Kidney (tissue), 14 donors: ENCODE measurements around the gene ZSWIM4. TPM values are rescaled to one million over a fixed set of nuclear protein-coding genes. Genes with fewer than 3 reads are reported as not detected.
"Not testable (repeated sequence)": the region's sequence is repeated elsewhere in the genome, so short reads cannot be mapped to it uniquely, and the experiment has no call there.

ENCODE experiments used
- DNase-seq, 5 donors: peaks; one replicate each; pipeline ENCODE4 v3.0.0-alpha.2; 2013 to 2020
- FAIRE-seq: peaks from 2 replicates; lab custom pipeline; 2012; peaks lifted over from hg19 to GRCh38; lab: Jason Lieb, UNC
- H3K27ac ChIP-seq, 2 donors: one replicate each; pipeline ENCODE4 v1.7.0; 2013; ENCODE audit warnings: low read depth in 2 of 2, low read length in 2 of 2, inconsistent platforms in 1 of 2
- H3K27me3 ChIP-seq: one replicate; pipeline ENCODE4 v1.7.1; 2013; ENCODE audit warnings: low read length, inconsistent platforms; ENCODE audit not compliant: control insufficient read depth, insufficient read depth
- H3K36me3 ChIP-seq, 3 donors: one replicate each; pipeline versions ENCODE4 v1.7.0 to v1.7.1; 2013; ENCODE audit warnings: low read length in 3 of 3, control low read depth in 1 of 3, inconsistent platforms in 1 of 3; ENCODE audit not compliant: insufficient read depth in 3 of 3, control insufficient read depth in 2 of 3
- H3K4me1 ChIP-seq, 3 donors: one replicate each; pipeline versions ENCODE4 v1.7.0 to v1.7.1; 2013; ENCODE audit warnings: low read length in 3 of 3, inconsistent platforms in 1 of 3, low read depth in 1 of 3; ENCODE audit not compliant: control insufficient read depth in 2 of 3, insufficient read depth in 2 of 3
- H3K4me3 ChIP-seq, 3 donors: one replicate each; pipeline versions ENCODE4 v1.7.0 to v1.8.1; 2013; ENCODE audit warnings: low read length in 3 of 3, control low read depth in 1 of 3, inconsistent platforms in 1 of 3
- H3K9ac ChIP-seq, 3 donors: one replicate each; pipeline versions ENCODE4 v1.7.0 to v1.7.1; 2013; ENCODE audit warnings: low read length in 3 of 3, control low read depth in 1 of 3, inconsistent platforms in 1 of 3
- H3K9me3 ChIP-seq, 3 donors: one replicate each; pipeline versions ENCODE4 v1.7.0 to v1.7.1; 2013; ENCODE audit warnings: low read length in 3 of 3, control low read depth in 1 of 3, inconsistent platforms in 1 of 3; ENCODE audit not compliant: control insufficient read depth in 2 of 3, insufficient read depth in 1 of 3
- intact Hi-C: fragments of 100-400 bp; cut with DNase I; formaldehyde crosslinking; loops from one replicate; pipeline ENCODE4 v1.11.1; 2022
- polyA plus RNA-seq: library from polyadenylated mRNA; stranded (reverse); fragments of 350-450 nt; fragmentation: Illumina TruSeq; extraction: RNeasy Lipid Tissue Mini Kit (QIAGEN cat#74804); gene quantifications from one replicate; pipeline ENCODE4 v1.2.3, GENCODE V29; 2014; ENCODE audit warnings: low read depth, low replicate concordance; ENCODE audit not compliant: insufficient read depth
- total RNA-seq: library from RNA; stranded (reverse); fragmentation: NEBNext Ultra II Directional; extraction: Animal tissue kit (Norgen Biotek cat#: 25700); gene quantifications from one replicate; pipeline ENCODE4 v1.2.1, GENCODE V29; 2021
- TF ChIP-seq, protein P1 (sequence below): IDR thresholded peaks from 3 replicates; pipeline ENCODE4 v1.5.1; 2012; ENCODE audit warnings: mild to moderate bottlenecking, moderate library complexity, borderline replicate concordance; ENCODE audit not compliant: insufficient read depth; ENCODE audit errors: extremely low read depth
- donor health status: control.
- donor health status: control.
- donor health status: control.
- donor health status: control.
- donor health status: control.
- donor health status: DM: yes; HTN: yes; CAD: no.
- donor health status: Normal renal cell carcinoma (clear cell type).

ZSWIM4 gene
- total and polyA plus RNA-seq, 2 donors from 2014 or later, result 1.4 to 13.7 TPM

DNA sequence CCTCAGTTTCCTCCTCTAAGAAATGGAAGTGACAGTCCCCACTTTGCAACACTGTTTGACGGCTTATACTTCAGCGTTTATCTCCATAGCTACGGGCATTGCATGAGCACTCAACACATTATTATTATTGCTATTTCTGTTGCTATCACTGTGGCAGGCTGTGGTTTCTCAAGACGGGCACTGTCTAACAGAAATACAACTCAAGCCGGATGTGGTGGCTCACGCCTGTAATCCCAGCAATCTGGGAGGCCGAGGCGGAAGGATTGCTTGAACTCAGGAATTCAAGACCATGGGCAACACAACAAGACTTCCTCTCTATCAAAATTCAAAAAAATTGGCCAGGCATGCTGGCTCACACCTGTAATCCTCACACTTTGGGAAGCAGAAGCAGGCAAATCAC, 4.9 kb upstream of the ZSWIM4 start:
- TF ChIP-seq, protein P1, sequence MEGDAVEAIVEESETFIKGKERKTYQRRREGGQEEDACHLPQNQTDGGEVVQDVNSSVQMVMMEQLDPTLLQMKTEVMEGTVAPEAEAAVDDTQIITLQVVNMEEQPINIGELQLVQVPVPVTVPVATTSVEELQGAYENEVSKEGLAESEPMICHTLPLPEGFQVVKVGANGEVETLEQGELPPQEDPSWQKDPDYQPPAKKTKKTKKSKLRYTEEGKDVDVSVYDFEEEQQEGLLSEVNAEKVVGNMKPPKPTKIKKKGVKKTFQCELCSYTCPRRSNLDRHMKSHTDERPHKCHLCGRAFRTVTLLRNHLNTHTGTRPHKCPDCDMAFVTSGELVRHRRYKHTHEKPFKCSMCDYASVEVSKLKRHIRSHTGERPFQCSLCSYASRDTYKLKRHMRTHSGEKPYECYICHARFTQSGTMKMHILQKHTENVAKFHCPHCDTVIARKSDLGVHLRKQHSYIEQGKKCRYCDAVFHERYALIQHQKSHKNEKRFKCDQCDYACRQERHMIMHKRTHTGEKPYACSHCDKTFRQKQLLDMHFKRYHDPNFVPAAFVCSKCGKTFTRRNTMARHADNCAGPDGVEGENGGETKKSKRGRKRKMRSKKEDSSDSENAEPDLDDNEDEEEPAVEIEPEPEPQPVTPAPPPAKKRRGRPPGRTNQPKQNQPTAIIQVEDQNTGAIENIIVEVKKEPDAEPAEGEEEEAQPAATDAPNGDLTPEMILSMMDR, result no peak
- no peak overlapping the region for H3K4me3 ChIP-seq
- no peak for DNase-seq
- no peaks in the 10 kb centered on the region for H3K27me3 ChIP-seq
- H3K27ac ChIP-seq, result no peak overlapping the region
- H3K9me3 ChIP-seq, result no peaks in the 10 kb centered on the region
- peaks cover 0 to 3% (median 3%) of the 10 kb centered on the region in 3 donors for H3K4me1 ChIP-seq
- intact Hi-C loops, result no loop called here
- H3K36me3 ChIP-seq, result no peaks in the 10 kb centered on the region
- FAIRE-seq, result no peak
- H3K9ac ChIP-seq, result no peak overlapping the region

DNA sequence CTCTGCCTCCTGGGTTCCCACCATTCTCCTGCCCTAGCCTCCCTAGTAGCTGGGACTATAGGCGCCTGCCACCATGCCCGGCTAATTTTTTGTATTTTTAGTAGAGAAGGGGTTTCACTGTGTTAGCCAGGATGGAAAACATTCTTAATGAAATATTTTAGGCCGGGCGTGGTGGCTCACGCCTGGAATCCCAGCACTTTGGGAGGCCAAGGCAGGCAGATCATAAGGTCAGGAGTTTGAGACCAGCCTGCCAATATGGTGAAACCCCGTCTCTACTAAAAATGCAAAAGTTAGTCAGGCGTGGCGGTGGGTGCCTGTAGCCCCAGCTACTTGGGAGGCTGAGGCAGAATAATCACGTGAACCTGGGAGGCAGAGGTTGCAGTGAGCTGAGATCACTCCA, 1.9 kb upstream of the ZSWIM4 start:
- peaks cover 0 to 16% (median 16%) of the 10 kb centered on the region in 3 donors for H3K4me1 ChIP-seq
- H3K9ac ChIP-seq, H3K27me3 ChIP-seq, DNase-seq, H3K4me3 ChIP-seq, H3K27ac ChIP-seq, FAIRE-seq, intact Hi-C loops, H3K9me3 ChIP-seq, H3K36me3 ChIP-seq: not testable (repeated sequence)

DNA sequence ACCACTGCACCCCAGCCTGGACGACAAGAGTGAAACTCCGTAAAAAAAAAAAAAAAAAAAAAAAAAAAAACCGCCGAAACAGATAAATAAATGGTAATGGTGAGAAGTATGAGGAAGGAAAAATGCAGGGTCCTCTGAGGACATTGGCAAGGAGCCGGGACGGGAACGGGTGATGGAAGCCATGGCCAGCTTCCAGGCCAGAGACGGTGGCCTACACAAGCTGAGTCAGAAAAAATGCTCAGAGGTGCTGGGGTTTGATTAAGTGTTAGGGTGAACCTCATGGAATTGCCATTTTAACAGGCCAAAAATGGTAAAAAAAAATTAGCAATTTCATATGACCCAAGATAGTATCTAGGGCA, 866 bp upstream of the ZSWIM4 start:
- Histone ChIP-seq H3K4me1 (peaks cover 0 to 16% (median 13%) of the 10 kb centered on the region in 3 donors), H3K4me3 (peak overlapping the region; percentile 60 to 93 (median 77)), H3K9me3 (no peaks in the 10 kb centered on the region), H3K27me3 (no peaks in the 10 kb centered on the region), H3K9ac (peak overlapping the region; percentile 35 to 85 (median 78)), H3K36me3 (no peaks in the 10 kb centered on the region), H3K27ac (peak overlapping the region; percentile 65 to 94)
- intact Hi-C loops, result no loop called here
- no peak for FAIRE-seq
- TF ChIP-seq, protein P1, result no peak
- DNase-seq, result peak in 4 of 5 donors; percentile 48 to 93 (median 68)

DNA sequence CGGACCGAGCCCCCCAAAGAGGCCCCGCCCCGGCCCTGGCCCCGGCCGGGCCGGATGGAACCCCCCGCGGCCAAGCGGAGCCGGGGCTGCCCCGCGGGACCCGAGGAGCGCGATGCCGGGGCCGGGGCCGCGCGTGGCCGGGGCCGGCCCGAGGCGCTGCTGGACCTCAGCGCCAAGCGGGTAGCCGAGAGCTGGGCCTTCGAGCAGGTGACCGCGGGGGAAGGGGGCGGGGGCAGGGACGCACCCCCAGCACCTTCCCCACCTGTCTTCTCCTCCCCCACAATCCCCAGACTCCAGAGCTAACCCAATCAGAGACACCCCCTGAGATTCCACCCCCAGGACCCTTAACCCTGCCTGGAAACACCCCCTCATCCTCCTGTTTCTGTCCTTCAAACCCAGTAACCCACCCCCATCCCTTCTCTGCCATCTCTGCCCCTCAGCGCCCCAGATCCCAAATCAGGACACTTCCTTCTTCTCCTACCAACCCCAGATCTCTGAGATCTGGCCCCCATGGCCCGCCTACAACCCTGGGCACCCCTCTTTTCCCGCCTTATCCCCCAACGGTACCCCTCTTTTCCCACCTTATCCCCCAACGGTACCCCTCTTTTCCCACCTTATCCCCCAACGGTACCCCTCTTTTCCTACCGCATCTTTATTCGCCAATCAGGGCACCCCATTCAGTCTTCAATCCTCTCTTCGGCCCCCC, 505 bp downstream of the ZSWIM4 start:
- FAIRE-seq (no peak), DNase-seq (peak in 4 of 5 donors; percentile 45 to 78 (median 58))
- TF ChIP-seq, protein P1, result no peak
- no peaks in the 10 kb centered on the region for H3K9me3 ChIP-seq
- no peaks in the 10 kb centered on the region for H3K36me3 ChIP-seq
- H3K27me3 ChIP-seq, result no peaks in the 10 kb centered on the region
- peak overlapping the region; percentile 51 to 82 (median 78) for H3K9ac ChIP-seq
- H3K4me1 ChIP-seq, result peaks cover 0 to 16% (median 13%) of the 10 kb centered on the region in 3 donors
- peak overlapping the region; percentile 51 to 59 for H3K27ac ChIP-seq
- H3K4me3 ChIP-seq, result peak overlapping the region; percentile 65 to 71 (median 65)
- intact Hi-C loops, result no loop called here
